Ishikawa (cell line): ENCODE results near the gene MNX1.

Experiments
- CEBPB ChIP-seq: IDR thresholded peaks from 2 replicates; pipeline ENCODE4 v1.6.1; 2012
- CREB1 ChIP-seq: IDR thresholded peaks from 2 replicates; pipeline ENCODE4 v1.6.1; 2012; ENCODE audit warnings: low read depth
- EGR1 ChIP-seq: IDR thresholded peaks from 2 replicates; pipeline ENCODE4 v1.6.1; 2012
- EP300 ChIP-seq: IDR thresholded peaks from 2 replicates; pipeline ENCODE4 v1.6.1; 2012; ENCODE audit warnings: borderline replicate concordance
- FOXM1 ChIP-seq: IDR thresholded peaks from 2 replicates; pipeline ENCODE4 v1.6.1; 2012; ENCODE audit warnings: low read depth, borderline replicate concordance
- NFIC ChIP-seq: IDR thresholded peaks from 2 replicates; pipeline ENCODE4 v1.6.1; 2012
- RAD21 ChIP-seq: IDR thresholded peaks from 2 replicates; pipeline ENCODE4 v1.6.1; 2012; ENCODE audit warnings: low read depth
- TAF1 ChIP-seq: IDR thresholded peaks from 2 replicates; pipeline ENCODE4 v1.6.1; 2012; ENCODE audit warnings: low read depth, mild to moderate bottlenecking
- TCF12 ChIP-seq: IDR thresholded peaks from 2 replicates; pipeline ENCODE4 v1.6.1; 2012; ENCODE audit warnings: low read depth
- TEAD4 ChIP-seq: IDR thresholded peaks from 2 replicates; pipeline ENCODE4 v1.6.1; 2012
- YY1 ChIP-seq: IDR thresholded peaks from 2 replicates; pipeline ENCODE4 v1.6.1; 2012; ENCODE audit warnings: low read depth
- ZBTB7A ChIP-seq: IDR thresholded peaks from 2 replicates; pipeline ENCODE4 v1.6.1; 2012; ENCODE audit warnings: low read depth
- TF ChIP-seq, protein P1 (sequence below): IDR thresholded peaks from 2 replicates; pipeline ENCODE4 v1.6.1; 2012; ENCODE audit warnings: low read depth, mild to moderate bottlenecking
- TF ChIP-seq, protein P2 (sequence below): IDR thresholded peaks from 2 replicates; pipeline ENCODE4 v1.6.1; 2012
- TF ChIP-seq, protein P3 (sequence below): IDR thresholded peaks from 2 replicates; pipeline ENCODE4 v1.6.1; 2012

MNX1 gene

DNA sequence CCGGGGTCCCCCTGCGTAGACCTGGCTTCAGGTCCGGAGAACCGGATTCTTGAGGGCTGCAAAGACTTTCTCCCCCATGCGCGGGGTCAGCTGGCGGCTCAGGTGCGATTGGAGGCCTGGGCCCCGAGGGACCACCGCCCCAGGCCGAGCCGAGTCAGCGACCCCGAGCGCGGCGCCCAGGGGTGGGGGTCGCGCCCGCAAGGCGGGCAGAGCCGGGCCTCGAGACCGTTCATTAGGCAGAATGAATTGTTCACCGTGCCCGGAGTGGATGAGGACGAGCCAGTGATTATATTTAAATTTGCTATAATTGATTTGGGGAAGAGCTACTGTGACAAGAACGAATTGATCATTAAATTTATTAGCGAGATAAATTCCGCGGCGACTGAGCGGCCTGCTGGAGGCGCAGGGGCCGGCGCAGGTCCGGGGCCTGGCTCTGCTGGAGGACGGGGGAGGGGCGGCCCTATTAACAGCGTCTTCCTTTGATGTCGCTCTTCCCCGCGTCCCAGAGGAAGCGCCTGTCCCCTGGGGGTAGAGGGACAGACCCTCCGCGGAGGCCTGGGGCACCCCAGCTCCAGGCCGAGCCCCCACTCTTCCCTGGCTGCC lies 7.5 kb downstream of the MNX1 start:
- TF ChIP-seq EP300 (no peak), NFIC (no peak), TCF12 (no peak), CEBPB (no peak), RAD21 (no peak), TEAD4 (no peak), TAF1 (no peak), CREB1 (no peak), FOXM1 (no peak), YY1 (no peak)
- TF ChIP-seq, protein P1, sequence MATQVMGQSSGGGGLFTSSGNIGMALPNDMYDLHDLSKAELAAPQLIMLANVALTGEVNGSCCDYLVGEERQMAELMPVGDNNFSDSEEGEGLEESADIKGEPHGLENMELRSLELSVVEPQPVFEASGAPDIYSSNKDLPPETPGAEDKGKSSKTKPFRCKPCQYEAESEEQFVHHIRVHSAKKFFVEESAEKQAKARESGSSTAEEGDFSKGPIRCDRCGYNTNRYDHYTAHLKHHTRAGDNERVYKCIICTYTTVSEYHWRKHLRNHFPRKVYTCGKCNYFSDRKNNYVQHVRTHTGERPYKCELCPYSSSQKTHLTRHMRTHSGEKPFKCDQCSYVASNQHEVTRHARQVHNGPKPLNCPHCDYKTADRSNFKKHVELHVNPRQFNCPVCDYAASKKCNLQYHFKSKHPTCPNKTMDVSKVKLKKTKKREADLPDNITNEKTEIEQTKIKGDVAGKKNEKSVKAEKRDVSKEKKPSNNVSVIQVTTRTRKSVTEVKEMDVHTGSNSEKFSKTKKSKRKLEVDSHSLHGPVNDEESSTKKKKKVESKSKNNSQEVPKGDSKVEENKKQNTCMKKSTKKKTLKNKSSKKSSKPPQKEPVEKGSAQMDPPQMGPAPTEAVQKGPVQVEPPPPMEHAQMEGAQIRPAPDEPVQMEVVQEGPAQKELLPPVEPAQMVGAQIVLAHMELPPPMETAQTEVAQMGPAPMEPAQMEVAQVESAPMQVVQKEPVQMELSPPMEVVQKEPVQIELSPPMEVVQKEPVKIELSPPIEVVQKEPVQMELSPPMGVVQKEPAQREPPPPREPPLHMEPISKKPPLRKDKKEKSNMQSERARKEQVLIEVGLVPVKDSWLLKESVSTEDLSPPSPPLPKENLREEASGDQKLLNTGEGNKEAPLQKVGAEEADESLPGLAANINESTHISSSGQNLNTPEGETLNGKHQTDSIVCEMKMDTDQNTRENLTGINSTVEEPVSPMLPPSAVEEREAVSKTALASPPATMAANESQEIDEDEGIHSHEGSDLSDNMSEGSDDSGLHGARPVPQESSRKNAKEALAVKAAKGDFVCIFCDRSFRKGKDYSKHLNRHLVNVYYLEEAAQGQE, result no peak
- TF ChIP-seq, protein P2, sequence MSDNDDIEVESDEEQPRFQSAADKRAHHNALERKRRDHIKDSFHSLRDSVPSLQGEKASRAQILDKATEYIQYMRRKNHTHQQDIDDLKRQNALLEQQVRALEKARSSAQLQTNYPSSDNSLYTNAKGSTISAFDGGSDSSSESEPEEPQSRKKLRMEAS, result no peak

DNA sequence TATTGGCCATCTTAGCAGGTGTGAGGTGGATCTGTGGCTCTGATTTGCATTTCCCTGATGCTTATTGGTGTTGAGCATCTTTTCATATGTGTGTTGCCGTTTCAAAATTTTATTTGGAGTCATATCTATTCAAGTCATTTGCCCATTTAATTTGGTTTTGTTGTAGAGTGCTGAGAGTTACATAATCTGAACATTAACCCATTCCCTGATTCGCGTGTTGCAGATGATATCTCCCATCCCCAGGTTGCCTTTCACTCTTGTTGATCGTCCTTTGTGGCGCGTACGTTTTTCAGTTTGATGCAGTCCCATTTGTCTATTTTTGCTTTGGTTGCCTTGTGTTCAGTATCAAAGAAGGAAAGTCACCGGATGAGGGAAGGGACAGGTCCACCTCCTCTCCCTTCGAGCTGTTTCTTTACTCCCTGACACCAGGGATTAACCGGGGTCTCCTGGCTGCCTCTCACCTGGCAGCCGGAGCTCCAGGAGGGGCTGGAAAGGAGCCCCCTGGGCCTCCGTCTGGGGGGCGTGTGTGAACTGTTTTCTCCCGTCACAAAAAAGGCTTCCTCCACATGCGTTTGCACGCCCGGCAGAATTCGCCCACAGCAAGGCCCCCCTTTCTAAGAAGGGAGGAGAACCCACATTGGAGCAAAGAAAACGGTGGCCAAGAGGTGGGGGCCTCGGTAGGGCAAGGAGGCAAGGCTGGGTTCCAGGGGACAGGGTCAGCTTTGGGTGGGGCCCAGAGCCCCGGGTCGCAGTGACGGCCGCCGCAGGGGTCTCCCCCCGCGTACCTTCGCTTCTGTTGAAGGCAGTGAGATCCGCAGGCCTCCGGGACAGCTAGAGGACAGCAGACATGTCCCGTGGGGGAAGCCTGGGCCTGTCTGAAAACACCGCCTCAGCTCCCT lies 8.3 kb downstream of the MNX1 start:
- TF ChIP-seq EP300, result no peak
- TF ChIP-seq NFIC, result no peak
- no peak for TF ChIP-seq EGR1
- TF ChIP-seq, protein P3, sequence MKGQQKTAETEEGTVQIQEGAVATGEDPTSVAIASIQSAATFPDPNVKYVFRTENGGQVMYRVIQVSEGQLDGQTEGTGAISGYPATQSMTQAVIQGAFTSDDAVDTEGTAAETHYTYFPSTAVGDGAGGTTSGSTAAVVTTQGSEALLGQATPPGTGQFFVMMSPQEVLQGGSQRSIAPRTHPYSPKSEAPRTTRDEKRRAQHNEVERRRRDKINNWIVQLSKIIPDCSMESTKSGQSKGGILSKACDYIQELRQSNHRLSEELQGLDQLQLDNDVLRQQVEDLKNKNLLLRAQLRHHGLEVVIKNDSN, result no peak
- TF ChIP-seq TAF1, result no peak
- TF ChIP-seq, protein P2, result no peak
- no peak for TF ChIP-seq YY1
- TF ChIP-seq RAD21, result no peak
- TF ChIP-seq TEAD4, result no peak
- TF ChIP-seq, protein P1, result no peak
- TF ChIP-seq CEBPB, result no peak
- no peak for TF ChIP-seq CREB1
- TF ChIP-seq ZBTB7A, result no peak
- no peak for TF ChIP-seq TCF12
- TF ChIP-seq FOXM1, result no peak

DNA sequence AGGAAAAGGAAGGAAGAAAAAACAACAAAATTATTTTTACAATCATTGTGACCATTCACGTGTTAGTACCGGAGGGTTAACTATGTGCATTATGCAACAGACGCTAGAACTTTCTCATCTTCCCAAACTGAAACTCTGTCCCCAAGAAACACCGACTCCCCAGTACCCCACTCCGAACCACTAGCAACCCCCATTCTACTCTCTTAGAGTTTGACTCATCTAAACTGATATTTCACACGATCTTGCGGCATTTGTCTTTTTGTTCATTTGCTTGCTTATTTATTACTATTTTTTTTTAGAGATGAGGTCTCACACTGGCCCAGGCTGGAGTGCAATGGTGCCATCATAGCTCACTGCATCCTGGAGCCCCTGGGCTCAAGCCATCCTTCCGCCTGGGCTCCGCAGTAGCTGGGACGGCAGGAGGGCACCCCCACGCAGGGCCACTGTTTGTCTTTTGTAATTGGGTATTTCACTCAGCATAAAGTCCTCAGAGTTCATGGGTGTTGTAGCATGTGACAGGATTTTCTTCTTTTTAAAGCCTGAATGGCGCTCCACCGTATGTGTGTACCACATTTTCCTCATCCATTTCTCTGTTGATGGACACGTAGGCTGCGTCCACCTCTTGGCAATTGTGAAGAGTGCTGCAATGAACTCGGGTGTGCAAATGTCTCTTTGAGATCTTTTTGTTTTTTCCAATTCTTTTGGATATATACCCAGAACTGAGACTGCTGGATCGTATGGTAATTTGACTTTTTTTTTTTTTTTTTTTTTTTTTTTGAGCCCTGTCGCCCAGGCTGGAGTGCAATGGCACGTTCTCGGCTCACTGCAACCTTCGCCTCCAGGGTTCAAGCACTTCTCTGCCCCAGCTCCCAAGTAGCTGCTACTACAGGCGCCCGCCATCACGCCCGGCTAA lies 9.5 kb downstream of the MNX1 start:
- TF ChIP-seq YY1 (no peak), EGR1 (no peak), ZBTB7A (no peak), EP300 (no peak), CEBPB (no peak), TEAD4 (no peak), NFIC (no peak), FOXM1 (no peak), TAF1 (no peak), TCF12 (no peak), RAD21 (no peak)
- TF ChIP-seq, protein P1, result no peak
- TF ChIP-seq, protein P3, result no peak
- TF ChIP-seq, protein P2, result no peak
